ENCODE results near the gene HLCS.

HLCS gene

GRCh38 chr21:36960676-36961284 is 5.7 kb downstream of the HLCS start (continued):
- TF ChIP-seq ZNF776 (tag by site-specific recombination; IDR thresholded peaks at IDR 0.05; ENCODE audit: borderline replicate concordance) (no peak), PATZ1 (tag by site-specific recombination; IDR thresholded peaks at IDR 0.05) (no peak), ZNF707 (tag by site-specific recombination; IDR thresholded peaks at IDR 0.05) (no peak)

- TF ChIP-seq ZNF366 (tag by site-specific recombination; conservative IDR thresholded peaks at IDR 0.05) (no peak), ZNF121 (tag by site-specific recombination; IDR thresholded peaks at IDR 0.05) (no peak), ZNF521 (tag by site-specific recombination; IDR thresholded peaks at IDR 0.05) (no peak), ZNF704 (tag by site-specific recombination; IDR thresholded peaks at IDR 0.05) (no peak), ZNF335 (tag by site-specific recombination; conservative IDR thresholded peaks at IDR 0.05) (no peak), ZBTB7A (tag by site-specific recombination; IDR thresholded peaks at IDR 0.05; ENCODE audit: low read depth) (no peak), ZNF26 (tag by site-specific recombination; IDR thresholded peaks at IDR 0.05) (no peak), ZNF133 (tag by site-specific recombination; IDR thresholded peaks at IDR 0.05) (no peak), ZNF830 (tag by site-specific recombination; IDR thresholded peaks at IDR 0.05; ENCODE audit: low read depth) (no peak), TSHZ1 (tag by site-specific recombination; IDR thresholded peaks at IDR 0.05; ENCODE audit: borderline replicate concordance) (no peak), ZNF621 (tag by site-specific recombination; IDR thresholded peaks at IDR 0.05) (no peak), INSM2 (tag by site-specific recombination; IDR thresholded peaks at IDR 0.05) (no peak), HOXD13 (CRISPR knock-in tag; IDR thresholded peaks at IDR 0.05; ENCODE audit: borderline replicate concordance) (no peak)
- H3K36me3 ChIP-seq (ENCODE audit: control insufficient read depth in 2 of 2, insufficient read depth in 1 of 2, low read length in 2 of 2) = peaks cover 15 to 34% of the 10 kb centered on the region in 2 experiments
- POLR2A ChIA-PET = no interaction called here
- H3K9me3 ChIP-seq (ENCODE audit: control insufficient read depth, insufficient read depth, low read depth, low read length) = no peaks in the 10 kb centered on the region
- H3K4me1 ChIP-seq (ENCODE audit: control insufficient read depth, insufficient read depth, low read length) = no peaks in the 10 kb centered on the region
- H3K4me3 ChIP-seq (ENCODE audit: low read depth, low read length) = no peak overlapping the region
- no peak overlapping the region for H3K27ac ChIP-seq (ENCODE audit: extremely low read depth, low read depth, low read length)
- CTCF ChIA-PET = interaction anchor here (0.6 kb wide), 3 partner anchors 18 to 105 kb away, joined by 3 to 4 read pairs (median 3); no protein-coding TSS in a partner anchor
Observed at GRCh38 chr21:36959020-36959835, 7.2 kb downstream of the HLCS start.
